Loucy (cell line): Measurements from ENCODE around the gene RELT.

Experiments
- H2AFZ ChIP-seq: fragments of 200-600 bp; sonication (generic); 2 replicates; pipeline ENCODE4 v1.6.0; 2016; ENCODE audit warnings: antibody characterized with exemption, mild to moderate bottlenecking, low read length, moderate library complexity
- H3F3A ChIP-seq: fragments of 200-600 bp; 2 replicates; pipeline ENCODE4 v1.6.0; 2016; ENCODE audit warnings: antibody characterized with exemption, low read depth, mild to moderate bottlenecking
- H3K27me3 ChIP-seq: fragments of 200-600 bp; sonication (generic); 2 replicates; pipeline ENCODE4 v1.6.1; 2014; ENCODE audit warnings: low read length, mild to moderate bottlenecking; ENCODE audit not compliant: insufficient read depth, poor library complexity, severe bottlenecking
- H3K36me3 ChIP-seq: fragments of 200-600 bp; sonication (generic); 2 replicates; pipeline ENCODE4 v1.6.1; 2016; ENCODE audit warnings: low read length; ENCODE audit not compliant: insufficient read depth
- H3K4me1 ChIP-seq: fragments of 200-600 bp; sonication (generic); 2 replicates; pipeline ENCODE4 v1.5.1; 2014; ENCODE audit warnings: low read length, mild to moderate bottlenecking; ENCODE audit not compliant: insufficient read depth, poor library complexity, severe bottlenecking
- H3K4me2 ChIP-seq: fragments of 200-600 bp; sonication (generic); 2 replicates; pipeline ENCODE4 v1.6.0; 2014; ENCODE audit warnings: antibody characterized with exemption, low read length, low read depth, mild to moderate bottlenecking; ENCODE audit not compliant: poor library complexity, severe bottlenecking
- H3K4me3 ChIP-seq: fragments of 200-600 bp; sonication (generic); 2 replicates; pipeline ENCODE4 v1.5.1; 2014; ENCODE audit warnings: low read length, mild to moderate bottlenecking, mixed read lengths; ENCODE audit not compliant: poor library complexity, severe bottlenecking
- H3K79me2 ChIP-seq: fragments of 200-600 bp; sonication (generic); 2 replicates; pipeline ENCODE4 v1.6.1; 2014; ENCODE audit warnings: low read length; ENCODE audit not compliant: insufficient read depth
- H3K9ac ChIP-seq: fragments of 200-600 bp; sonication (generic); 2 replicates; pipeline ENCODE4 v1.6.0; 2014; ENCODE audit warnings: mild to moderate bottlenecking, low read depth, low read length, moderate library complexity; ENCODE audit not compliant: poor library complexity, severe bottlenecking
- H3K9me2 ChIP-seq: fragments of 200-600 bp; sonication (generic); replicated peaks from 2 replicates; pipeline ENCODE4 v1.6.1; 2016; ENCODE audit warnings: low read depth, low read length, mixed read lengths
- H3K9me3 ChIP-seq: fragments of 200-600 bp; sonication (generic); 2 replicates; pipeline ENCODE4 v1.6.1; 2014; ENCODE audit warnings: mild to moderate bottlenecking, antibody characterized with exemption, low read length, low read depth; ENCODE audit not compliant: insufficient read depth
- H4K20me1 ChIP-seq: fragments of 200-600 bp; sonication (generic); 2 replicates; pipeline ENCODE4 v1.6.0; 2014; ENCODE audit warnings: antibody characterized with exemption, low read length, mild to moderate bottlenecking; ENCODE audit not compliant: insufficient read depth, poor library complexity, severe bottlenecking
- EZH2phosphoT487 ChIP-seq: fragments of 200-600 bp; IDR thresholded peaks from 2 replicates; pipeline ENCODE4 v1.6.1; 2018; ENCODE audit warnings: antibody characterized with exemption, mild to moderate bottlenecking, moderate library complexity, borderline replicate concordance
- TF ChIP-seq, protein P1 (sequence below): fragments of 200-600 bp; sonication (generic); conservative IDR thresholded peaks from 2 replicates; pipeline ENCODE4 v1.5.1; 2014; ENCODE audit warnings: mild to moderate bottlenecking, antibody characterized with exemption, low read length

The RELT gene

DNA sequence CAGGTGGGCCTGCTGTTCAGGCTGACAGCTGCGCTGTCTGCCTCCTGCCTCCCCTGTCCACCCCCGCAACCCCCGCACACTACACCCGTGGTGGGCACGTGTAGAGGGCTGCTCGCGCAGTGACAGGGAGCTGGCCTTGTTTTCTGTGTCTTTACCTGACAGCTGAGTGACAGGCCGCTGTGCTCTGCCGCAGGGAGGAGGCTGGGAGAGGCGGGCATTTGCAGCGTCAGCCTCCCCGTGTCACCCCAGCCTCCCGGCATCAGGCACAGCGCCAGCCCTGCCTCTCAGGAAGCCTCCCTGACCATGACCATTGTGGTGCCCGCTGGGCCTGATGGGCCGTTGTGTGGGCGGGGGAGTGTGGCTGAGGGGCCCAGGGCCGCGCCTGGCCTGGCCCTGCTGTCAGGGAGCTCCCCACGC, 32.0 kb upstream of the RELT start:
- H3K9me3 ChIP-seq, result no peaks in the 10 kb centered on the region
- H3K4me2 ChIP-seq, result no peak overlapping the region
- H3K9ac ChIP-seq, result no peak overlapping the region
- no peaks in the 10 kb centered on the region for H3F3A ChIP-seq
- no peaks in the 10 kb centered on the region for H3K27me3 ChIP-seq
- H3K4me3 ChIP-seq, result no peak overlapping the region
- no peaks in the 10 kb centered on the region for H3K36me3 ChIP-seq
- H4K20me1 ChIP-seq, result no peaks in the 10 kb centered on the region
- no peaks in the 10 kb centered on the region for H3K4me1 ChIP-seq
- H2AFZ ChIP-seq, result no peak overlapping the region
- H3K9me2 ChIP-seq, result no peaks in the 10 kb centered on the region
- TF ChIP-seq EZH2phosphoT487, result no peak
- TF ChIP-seq, protein P1, sequence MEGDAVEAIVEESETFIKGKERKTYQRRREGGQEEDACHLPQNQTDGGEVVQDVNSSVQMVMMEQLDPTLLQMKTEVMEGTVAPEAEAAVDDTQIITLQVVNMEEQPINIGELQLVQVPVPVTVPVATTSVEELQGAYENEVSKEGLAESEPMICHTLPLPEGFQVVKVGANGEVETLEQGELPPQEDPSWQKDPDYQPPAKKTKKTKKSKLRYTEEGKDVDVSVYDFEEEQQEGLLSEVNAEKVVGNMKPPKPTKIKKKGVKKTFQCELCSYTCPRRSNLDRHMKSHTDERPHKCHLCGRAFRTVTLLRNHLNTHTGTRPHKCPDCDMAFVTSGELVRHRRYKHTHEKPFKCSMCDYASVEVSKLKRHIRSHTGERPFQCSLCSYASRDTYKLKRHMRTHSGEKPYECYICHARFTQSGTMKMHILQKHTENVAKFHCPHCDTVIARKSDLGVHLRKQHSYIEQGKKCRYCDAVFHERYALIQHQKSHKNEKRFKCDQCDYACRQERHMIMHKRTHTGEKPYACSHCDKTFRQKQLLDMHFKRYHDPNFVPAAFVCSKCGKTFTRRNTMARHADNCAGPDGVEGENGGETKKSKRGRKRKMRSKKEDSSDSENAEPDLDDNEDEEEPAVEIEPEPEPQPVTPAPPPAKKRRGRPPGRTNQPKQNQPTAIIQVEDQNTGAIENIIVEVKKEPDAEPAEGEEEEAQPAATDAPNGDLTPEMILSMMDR, result no peak
- H3K79me2 ChIP-seq, result no peaks in the 10 kb centered on the region

- Histone ChIP-seq H3K4me3 (no peak overlapping the region), H3K36me3 (no peaks in the 10 kb centered on the region), H3K9me3 (no peaks in the 10 kb centered on the region), H4K20me1 (no peaks in the 10 kb centered on the region), H3F3A (no peaks in the 10 kb centered on the region), H3K9ac (no peak overlapping the region), H3K9me2 (no peaks in the 10 kb centered on the region), H3K4me1 (no peaks in the 10 kb centered on the region), H2AFZ (no peak overlapping the region), H3K79me2 (no peaks in the 10 kb centered on the region), H3K4me2 (no peak overlapping the region), H3K27me3 (no peaks in the 10 kb centered on the region)
- no peak for TF ChIP-seq EZH2phosphoT487
These were observed 30.6 kb upstream of the RELT start for GRCh38 chr11:73345481-73346160.

DNA sequence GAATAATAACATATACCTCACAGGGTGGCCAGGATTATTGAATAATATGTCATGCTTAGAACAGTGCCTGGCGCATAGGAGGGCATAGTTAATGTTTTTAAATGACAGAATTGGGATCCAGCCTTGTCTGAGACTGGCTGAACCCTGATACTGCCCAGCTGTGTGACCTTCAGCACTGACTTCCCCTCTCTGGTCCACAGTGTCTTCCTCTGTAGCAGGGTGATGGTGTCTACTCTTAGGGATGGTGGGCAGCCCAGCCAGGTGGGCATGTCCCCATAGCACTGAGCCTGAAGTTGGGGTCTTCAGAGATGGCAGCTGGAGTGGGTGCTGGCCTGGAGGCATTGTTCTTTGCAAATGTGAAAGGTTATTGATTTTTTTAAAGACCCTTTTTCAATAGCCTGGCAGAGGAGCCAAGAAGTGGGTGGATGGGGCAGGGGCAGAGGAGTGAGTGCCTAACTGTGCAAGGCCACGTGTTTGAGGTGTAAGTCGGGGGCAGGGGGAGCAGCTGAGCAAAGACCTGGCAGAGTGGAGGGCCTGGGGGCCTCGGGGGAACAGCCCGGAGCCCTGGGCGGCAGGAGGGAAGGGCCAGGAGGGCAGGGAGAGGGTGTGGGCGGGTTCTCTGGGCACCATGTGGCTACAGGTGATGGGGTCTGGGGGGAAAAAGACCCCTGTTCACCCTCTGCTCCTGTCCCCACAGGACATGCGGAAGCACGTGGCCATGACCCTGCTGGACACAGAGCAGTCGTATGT, 29.8 kb upstream of the RELT start:
- no peaks in the 10 kb centered on the region for H3K36me3 ChIP-seq
- H2AFZ ChIP-seq, result no peak overlapping the region
- H3K79me2 ChIP-seq, result no peaks in the 10 kb centered on the region
- no peak overlapping the region for H3K9ac ChIP-seq
- H3F3A ChIP-seq, result no peaks in the 10 kb centered on the region
- no peaks in the 10 kb centered on the region for H3K9me2 ChIP-seq
- H3K4me3 ChIP-seq, result no peak overlapping the region
- H3K4me2 ChIP-seq, result no peak overlapping the region
- no peaks in the 10 kb centered on the region for H3K4me1 ChIP-seq
- H3K27me3 ChIP-seq, result no peaks in the 10 kb centered on the region
- TF ChIP-seq EZH2phosphoT487, result no peak
- TF ChIP-seq, protein P1, result no peak
- no peaks in the 10 kb centered on the region for H3K9me3 ChIP-seq
- H4K20me1 ChIP-seq, result no peaks in the 10 kb centered on the region
